GM10847 (cell line): Measurements from ENCODE around the gene SRGN.
A peak's percentile ranks its signal among the peaks of the same experiment; 100 is the strongest.

Experiments used
- POLR2A ChIP-seq: IDR thresholded peaks from 2 replicates; pipeline ENCODE4 v1.6.1; 2011; ENCODE audit not compliant: insufficient read length; ENCODE audit errors: extremely low read depth

The SRGN gene

GRCh38 chr10:69097729-69098128 lies 9.8 kb downstream of the SRGN start:
- no peak for TF ChIP-seq POLR2A

DNA sequence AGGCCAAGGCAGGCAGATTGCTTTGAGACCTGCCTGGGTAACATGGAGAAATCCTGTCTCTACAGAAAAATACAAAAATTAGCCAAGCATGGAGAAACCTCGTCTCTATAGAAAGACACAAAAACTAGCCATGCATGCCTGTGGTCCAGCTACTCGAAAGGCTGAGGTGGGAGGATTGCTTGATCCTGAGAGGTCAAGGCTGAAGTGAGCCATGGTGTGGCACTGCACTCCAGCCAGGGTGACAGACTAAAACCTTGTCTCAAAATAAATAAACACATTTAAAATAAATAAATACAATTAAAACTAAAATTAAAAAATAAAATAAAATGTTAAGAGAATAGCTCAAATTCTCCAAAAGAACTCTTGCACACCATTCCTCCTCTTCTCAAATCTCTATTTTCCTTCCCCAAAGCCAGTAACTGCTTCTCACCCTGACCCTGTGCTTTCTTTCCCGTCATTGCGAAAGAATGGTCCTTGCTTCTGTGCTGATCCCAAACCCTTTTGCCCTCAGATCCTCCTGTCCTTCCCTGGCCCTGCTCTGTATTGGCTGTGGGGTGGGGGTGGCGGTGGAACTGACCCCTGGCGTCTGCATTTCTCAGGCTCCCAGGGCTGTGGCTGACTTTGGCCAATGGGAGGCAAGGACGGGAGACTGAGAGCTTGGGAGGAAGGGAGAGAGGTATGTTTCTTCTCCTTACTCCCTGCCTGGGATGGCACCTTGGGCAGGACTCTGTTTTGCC lies 12.4 kb downstream of the SRGN start:
- no peak for TF ChIP-seq POLR2A

DNA sequence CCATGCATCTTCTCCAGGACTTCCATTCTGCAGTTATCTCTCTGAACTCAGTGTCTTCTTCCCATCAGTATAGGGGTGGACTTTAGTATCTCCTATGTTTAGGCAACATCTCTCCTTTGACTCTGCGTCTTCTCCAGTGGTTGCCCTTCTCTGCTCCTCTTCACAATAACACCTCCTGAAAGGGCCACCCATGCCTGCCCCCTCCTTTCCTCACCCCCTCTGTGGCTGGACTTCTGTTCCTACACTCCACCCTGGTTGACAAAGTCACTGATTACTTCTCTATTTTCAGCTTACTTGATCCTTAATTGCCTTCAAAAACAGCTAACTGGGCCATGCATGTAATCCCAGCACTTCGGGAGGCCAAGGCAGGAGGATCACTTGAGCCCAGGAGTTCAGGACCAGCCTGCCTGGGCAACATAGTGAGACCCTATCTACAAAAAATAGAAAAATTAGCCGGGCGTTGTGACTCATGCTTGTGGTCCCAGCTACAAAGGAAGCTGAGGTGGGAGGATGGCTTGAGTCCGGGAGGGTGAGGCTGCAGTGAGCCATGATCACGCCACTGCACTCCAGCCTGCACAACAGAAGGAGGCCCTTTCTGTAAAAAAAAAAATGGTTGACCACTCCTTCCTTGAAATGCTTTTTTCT lies 13.7 kb downstream of the SRGN start:
- TF ChIP-seq POLR2A = no peak

- no peak for TF ChIP-seq POLR2A
These were observed 14.5 kb downstream of the SRGN start for GRCh38 chr10:69102440-69102839.

DNA sequence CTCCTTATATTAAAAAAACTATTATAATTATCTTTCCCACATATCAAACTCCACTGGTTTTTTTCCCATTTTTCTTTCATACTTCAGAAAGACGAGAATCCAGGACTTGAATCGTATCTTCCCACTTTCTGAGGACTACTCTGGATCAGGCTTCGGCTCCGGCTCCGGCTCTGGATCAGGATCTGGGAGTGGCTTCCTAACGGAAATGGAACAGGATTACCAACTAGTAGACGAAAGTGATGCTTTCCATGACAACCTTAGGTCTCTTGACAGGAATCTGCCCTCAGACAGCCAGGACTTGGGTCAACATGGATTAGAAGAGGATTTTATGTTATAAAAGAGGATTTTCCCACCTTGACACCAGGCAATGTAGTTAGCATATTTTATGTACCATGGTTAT lies 15.9 kb downstream of the SRGN start:
- TF ChIP-seq POLR2A = no peak

- no peak for TF ChIP-seq POLR2A
These were observed 17.3 kb downstream of the SRGN start for GRCh38 chr10:69104994-69105790.

GRCh38 chr10:69107176-69107490 lies 19.2 kb downstream of the SRGN start:
- no peak for TF ChIP-seq POLR2A

- TF ChIP-seq POLR2A = no peak
These were observed 19.8 kb downstream of the SRGN start for GRCh38 chr10:69107699-69108098.

DNA sequence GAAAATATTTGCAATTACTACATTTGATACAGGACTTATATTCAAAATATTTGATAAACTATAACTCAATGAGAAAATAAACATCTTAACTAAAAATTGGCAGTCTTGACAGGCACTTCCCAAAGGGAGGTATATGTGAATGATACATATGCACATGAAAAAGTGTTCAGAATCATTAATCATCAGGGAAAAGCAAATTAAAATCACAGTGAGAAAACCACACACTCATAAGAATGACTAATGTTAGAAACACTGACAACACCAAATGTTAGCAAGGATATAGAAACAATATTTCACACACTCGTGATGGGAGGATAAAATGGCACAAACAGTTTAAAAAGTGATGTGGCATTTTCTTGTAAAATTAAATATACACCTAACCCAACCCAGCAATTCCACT lies 32.0 kb downstream of the SRGN start:
- no peak for TF ChIP-seq POLR2A

DNA sequence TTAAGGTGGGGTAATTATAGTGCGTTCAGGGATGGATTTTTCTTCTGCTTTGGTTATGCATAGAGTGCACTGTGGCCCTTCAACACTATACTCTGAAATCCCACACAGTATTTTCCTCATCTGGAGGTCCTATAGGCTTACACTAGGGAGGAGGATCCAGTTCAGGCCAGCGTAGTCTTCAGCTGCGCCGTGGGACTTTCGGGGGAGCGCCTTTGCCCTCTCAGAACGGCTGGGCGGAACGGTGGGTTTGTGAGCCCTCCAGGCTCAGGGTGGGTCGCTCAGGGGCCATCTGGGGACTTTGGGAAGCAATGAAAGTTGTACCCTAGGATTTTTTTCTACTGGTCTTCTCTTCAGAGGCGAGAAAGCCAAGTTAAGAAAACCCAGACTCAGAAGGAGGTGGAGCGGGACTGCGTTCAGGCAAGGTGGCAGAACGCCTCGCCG lies 35.4 kb downstream of the SRGN start:
- no peak for TF ChIP-seq POLR2A

DNA sequence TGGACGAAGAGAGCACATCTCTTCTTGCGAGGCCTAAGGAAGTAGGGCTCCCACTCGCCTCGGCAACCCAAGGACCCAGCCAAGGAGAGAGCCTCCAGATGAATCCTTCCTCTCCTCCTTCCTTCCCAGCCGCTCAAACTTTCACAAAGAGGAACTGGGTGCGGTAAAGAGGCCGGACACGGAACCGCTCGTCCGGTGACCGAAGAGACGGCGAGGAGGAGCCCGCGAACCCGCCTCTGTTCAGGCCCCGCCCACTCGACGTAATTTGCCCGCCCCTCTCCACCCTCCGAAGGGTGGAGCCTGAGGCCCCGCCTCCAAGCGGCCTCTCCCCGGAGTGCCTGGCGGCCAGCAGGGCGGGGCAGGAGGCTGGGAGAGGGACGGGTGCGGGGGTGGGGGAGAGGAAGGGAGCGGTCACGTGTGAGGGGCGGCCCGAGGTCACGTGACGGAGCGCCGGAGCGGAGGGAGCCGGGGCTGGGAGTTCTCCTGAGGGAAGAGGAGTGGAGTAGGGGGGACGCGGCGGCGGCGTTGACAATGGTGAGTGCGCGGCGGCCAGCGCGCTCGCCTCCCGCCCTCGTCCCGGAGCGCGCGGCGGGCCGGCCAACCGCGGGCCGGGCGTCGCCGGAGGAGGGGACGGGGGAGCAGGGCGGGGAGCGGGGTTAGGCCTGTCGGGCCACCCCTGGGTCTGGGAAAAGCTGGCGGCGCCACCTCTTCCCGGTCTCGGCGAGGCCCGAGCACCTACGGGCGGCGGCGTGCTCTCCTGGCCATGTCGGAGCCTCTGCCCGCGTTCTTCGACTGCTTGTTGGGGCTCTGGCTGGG lies 36.1 kb downstream of the SRGN start, which contains the start of gene VPS26A:
VPS26A (plus strand) TSS at position 432 of the 816 bp plus-strand sequence; CDS start at position 532, 100 bp downstream.
- TF ChIP-seq POLR2A = peak; percentile 49

DNA sequence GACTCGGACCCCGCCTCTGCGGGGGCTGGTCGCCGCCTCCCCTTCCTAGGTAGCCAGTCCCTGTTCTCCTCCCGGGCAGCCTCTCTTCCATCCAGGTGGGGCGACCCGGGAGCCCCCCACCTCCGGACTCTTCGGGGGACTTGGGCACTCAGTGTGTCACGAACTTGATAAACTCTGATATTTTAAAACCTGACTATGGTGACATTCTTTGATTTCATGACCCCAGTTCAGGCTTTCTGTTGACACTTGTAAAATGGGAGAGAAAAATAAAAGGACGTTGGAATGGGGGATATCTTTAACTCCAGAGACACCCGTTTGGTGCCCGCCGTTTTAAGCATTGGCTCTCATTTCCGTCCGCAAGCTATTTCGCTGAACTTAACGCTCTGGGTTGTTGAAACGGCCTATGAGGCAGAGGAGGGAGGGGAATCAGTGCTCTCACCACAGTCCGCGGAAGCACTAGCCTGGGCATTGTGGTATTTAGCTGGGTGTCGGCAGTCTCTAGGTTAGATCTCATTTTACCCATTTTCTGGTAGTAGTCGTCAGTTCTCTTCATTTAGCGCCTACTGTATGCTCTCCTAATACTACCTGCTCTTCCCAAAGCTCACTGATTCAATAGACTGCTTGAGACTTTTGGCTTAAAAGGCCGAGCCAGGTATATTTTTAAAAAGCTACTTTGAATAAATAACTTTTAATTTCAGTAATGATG lies 36.8 kb downstream of the SRGN start:
- TF ChIP-seq POLR2A = no peak

GRCh38 chr10:69125554-69125953 lies 37.7 kb downstream of the SRGN start:
- TF ChIP-seq POLR2A = no peak

DNA sequence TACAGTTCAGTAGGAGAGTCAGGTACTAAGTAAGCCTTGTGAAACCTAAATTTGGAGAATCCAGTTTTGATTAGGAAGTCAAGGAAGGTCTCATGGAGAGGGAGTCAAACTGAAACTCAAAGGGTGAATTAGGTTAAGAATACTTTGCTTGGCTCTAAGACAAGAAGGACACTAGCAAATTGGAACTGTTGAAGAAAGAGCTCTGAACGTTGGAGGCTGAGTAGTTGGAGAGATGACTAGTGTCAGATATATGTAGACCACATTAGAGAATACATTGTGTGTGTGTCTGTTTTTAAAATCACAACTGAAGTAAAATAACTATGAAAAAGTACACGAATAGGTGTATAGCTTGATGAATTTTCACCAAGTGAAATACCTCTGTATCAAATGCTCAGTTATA lies 42.3 kb downstream of the SRGN start:
- no peak for TF ChIP-seq POLR2A

GRCh38 chr10:69139961-69140360 lies 52.1 kb downstream of the SRGN start:
- TF ChIP-seq POLR2A = no peak
